Stimulated activated naive CD4-positive, alpha-beta T cell treated with Interleukin-2 at 50 U/mL for 16 hours (primary cell): ENCODE data around the gene LHX4.

Experiments
- DNase-seq: peaks from one replicate; lab custom pipeline; 2025; lab: John Stamatoyannopoulos, UW

The LHX4 gene

GRCh38 chr1:180271272-180272255 is 41.5 kb downstream of the LHX4 start:
- no peak for DNase-seq

DNA sequence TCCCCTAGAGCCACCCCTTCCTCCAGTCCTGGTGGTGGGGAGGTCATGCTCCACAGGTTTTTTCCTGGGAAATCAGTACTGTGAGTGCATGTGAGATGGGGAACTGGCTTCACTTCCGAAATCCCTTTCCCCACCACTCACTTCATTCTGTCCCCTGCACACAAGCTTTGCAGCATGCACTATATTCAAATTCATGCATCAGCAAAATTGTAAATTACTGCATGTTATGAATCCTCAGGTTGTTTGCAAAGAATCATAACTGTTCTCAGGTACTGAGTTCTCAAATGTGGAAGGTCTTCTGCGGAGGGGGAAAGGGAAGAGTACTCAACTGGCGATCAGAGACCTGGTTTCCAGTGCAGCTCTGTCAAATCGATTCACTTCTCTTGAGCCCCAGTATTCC is 42.3 kb downstream of the LHX4 start:
- DNase-seq = no peak

GRCh38 chr1:180273066-180273465 is 43.0 kb downstream of the LHX4 start:
- DNase-seq = no peak

DNA sequence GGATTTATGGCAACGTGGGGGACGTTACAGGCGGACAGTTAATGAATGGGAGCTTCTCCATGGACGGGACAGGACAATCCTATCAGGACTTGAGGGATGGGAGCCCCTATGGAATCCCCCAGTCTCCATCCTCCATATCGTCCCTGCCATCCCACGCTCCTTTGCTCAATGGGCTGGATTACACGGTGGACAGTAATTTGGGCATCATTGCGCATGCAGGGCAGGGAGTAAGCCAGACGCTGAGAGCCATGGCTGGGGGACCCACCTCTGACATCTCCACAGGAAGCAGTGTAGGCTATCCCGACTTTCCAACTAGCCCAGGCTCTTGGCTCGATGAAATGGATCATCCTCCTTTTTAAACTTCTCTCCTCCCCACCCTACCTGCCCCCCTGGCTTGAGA is 44.2 kb downstream of the LHX4 start:
- no peak for DNase-seq

DNA sequence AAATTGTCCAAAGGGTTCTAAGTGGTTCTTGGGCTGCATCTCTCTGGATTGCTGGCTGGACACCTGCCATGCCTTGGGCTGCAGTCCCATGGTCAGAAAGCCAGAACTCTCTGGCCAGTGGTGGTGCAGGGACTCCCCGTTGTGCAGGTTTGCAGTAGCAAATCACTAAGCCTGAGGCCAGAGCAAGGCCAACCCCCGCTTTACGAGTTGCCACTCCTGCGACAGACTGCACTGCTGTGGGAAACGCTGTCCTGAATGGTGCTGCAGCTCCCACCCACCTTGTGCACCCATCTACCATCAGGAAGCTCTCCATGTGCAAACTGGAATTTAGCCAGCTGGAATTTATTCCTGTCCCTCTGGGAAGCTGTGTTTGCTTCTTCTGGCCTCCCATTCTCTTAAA is 45.7 kb downstream of the LHX4 start:
- no peak for DNase-seq

- no peak for DNase-seq
These were observed 47.6 kb downstream of the LHX4 start for GRCh38 chr1:180277476-180278193.

DNA sequence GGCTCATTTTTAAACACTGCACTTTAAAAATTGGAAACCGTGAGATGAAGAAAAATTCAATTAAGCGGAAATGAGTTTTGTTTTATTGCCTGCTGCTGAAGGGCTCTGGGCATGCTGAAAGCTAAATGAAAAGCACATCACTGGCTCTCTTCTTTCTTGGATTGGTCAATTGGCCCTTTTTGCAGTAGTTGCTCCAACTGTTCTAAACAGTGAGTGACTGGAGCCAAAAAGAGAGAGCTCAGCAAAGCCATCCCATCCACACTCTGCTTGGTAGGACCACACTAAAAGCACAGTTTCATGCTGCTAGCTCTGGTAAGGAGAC is 48.1 kb downstream of the LHX4 start:
- DNase-seq = no peak

GRCh38 chr1:180278596-180279395 is 48.7 kb downstream of the LHX4 start:
- DNase-seq = no peak

- DNase-seq = no peak
These were observed 49.6 kb downstream of the LHX4 start for GRCh38 chr1:180279651-180280050.

GRCh38 chr1:180280617-180281016 is 50.6 kb downstream of the LHX4 start:
- DNase-seq = no peak

GRCh38 chr1:180281490-180281889 is 51.4 kb downstream of the LHX4 start:
- DNase-seq = no peak

DNA sequence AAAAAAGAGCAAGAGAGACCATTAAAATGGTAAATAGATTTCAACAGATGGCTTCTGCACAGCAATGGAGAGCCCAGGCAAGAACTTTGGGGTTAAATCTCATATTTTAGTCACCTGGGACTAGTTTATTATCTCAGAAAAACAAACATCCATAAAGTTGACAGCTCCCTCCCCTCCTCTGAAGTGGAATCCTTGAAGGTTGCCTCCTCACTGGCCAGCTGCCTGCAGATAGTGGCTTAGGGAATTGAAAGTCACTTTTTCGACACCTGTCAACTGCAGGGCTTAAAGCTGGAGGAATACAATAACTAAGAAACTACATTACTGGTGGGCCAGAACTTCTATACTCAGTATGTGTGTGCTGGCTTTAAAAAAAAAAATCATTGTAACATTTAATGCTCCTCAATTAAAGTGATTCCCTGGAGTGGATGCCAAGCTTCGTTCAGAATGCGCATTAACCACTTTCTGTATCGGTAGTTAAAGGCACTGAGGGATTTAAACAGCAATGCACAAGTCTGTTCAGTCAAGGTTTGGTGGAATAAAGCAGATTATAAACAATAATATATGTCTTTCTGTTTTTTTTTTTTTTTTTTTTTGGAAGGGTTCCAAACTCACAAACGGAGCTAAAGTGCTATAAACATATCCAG is 52.5 kb downstream of the LHX4 start:
- no peak for DNase-seq

DNA sequence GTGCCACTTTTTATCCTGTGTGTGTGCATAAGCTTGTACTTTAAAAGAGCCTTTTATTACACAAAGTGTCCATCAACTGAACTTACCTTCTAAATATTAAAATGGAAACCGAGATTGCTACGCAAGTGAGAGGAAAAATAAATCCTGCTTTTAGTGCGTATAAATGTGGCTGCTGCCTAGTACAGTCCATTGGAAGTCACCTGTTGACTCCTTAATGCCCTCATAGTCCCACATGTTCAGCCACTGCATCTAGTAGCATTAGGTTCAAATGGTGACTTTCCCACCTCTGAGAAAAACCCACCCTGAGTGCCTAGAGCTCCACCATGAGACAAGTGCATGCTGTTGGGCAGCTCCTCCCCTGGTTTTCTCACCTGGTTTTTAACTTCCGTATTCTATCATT is 53.0 kb downstream of the LHX4 start:
- no peak for DNase-seq

- no peak for DNase-seq
These were observed 56.4 kb downstream of the LHX4 start for GRCh38 chr1:180286417-180286816.

- DNase-seq = no peak
These were observed 58.1 kb downstream of the LHX4 start for GRCh38 chr1:180287988-180288705.

DNA sequence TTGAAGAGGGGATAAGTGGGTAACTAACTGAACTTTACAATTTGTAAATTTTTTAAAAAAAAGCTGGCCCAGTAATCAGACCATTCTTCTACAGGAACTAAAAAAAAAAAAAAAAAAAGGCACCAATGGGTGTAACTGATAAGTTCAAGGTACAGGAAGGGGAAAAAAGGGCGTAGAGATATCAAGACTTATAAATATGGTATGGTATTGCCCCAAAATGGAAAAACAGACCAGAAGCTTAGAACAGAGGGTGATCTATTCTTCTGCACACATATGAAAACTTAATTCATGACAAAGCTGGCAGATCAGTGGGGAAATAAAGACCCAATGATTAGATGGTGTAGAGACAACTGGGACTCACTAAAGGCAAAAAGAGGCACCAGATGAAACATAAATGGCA is 58.9 kb downstream of the LHX4 start:
- no peak for DNase-seq

GRCh38 chr1:180290265-180291001 is 60.4 kb downstream of the LHX4 start:
- DNase-seq = no peak

DNA sequence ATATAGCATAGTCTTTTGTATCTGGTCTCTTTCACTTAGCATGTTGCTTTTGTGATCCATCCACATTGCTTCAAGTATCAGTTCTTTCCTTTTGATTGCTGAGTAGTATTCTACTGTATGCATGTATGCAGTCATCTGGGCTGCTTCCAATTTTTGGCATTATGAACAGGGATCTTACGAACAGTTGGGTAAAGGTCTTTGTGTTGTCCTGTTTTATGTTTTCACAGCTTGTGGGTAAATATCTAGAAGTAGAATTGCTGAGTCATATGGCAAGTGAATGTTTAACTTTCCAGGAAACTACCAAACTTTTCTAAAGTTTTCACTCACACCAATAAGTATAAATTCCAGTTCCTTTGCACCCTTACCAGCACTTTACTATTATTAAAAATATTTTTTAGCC is 60.9 kb downstream of the LHX4 start:
- no peak for DNase-seq

GRCh38 chr1:180294711-180295110 is 64.6 kb downstream of the LHX4 start:
- DNase-seq = no peak

- no peak for DNase-seq
These were observed 65.9 kb downstream of the LHX4 start for GRCh38 chr1:180295999-180296398.
